GM19328 (cell line): ENCODE results near the gene CELSR1.

ENCODE experiments used
- ATAC-seq: cut with Tn5 transposase; IDR thresholded peaks from one replicate; pipeline ENCODE4 v1.9.1; 2021; ENCODE audit warnings: mild to moderate bottlenecking, moderate library complexity; ENCODE audit not compliant: unreplicated experiment

Gene CELSR1, protein sequence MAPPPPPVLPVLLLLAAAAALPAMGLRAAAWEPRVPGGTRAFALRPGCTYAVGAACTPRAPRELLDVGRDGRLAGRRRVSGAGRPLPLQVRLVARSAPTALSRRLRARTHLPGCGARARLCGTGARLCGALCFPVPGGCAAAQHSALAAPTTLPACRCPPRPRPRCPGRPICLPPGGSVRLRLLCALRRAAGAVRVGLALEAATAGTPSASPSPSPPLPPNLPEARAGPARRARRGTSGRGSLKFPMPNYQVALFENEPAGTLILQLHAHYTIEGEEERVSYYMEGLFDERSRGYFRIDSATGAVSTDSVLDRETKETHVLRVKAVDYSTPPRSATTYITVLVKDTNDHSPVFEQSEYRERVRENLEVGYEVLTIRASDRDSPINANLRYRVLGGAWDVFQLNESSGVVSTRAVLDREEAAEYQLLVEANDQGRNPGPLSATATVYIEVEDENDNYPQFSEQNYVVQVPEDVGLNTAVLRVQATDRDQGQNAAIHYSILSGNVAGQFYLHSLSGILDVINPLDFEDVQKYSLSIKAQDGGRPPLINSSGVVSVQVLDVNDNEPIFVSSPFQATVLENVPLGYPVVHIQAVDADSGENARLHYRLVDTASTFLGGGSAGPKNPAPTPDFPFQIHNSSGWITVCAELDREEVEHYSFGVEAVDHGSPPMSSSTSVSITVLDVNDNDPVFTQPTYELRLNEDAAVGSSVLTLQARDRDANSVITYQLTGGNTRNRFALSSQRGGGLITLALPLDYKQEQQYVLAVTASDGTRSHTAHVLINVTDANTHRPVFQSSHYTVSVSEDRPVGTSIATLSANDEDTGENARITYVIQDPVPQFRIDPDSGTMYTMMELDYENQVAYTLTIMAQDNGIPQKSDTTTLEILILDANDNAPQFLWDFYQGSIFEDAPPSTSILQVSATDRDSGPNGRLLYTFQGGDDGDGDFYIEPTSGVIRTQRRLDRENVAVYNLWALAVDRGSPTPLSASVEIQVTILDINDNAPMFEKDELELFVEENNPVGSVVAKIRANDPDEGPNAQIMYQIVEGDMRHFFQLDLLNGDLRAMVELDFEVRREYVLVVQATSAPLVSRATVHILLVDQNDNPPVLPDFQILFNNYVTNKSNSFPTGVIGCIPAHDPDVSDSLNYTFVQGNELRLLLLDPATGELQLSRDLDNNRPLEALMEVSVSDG (N-terminal part only)

GRCh38 chr22:46537225-46537945, at the start of gene CELSR1:
Gene CELSR1, minus strand, starts transcription at chr22:46537620. Its CDS starts 450 bp downstream, at chr22:46537170.
- ATAC-seq: no peak

GRCh38 chr22:46587061-46587460, 49.6 kb upstream of the CELSR1 start:
- ATAC-seq: no peak

DNA sequence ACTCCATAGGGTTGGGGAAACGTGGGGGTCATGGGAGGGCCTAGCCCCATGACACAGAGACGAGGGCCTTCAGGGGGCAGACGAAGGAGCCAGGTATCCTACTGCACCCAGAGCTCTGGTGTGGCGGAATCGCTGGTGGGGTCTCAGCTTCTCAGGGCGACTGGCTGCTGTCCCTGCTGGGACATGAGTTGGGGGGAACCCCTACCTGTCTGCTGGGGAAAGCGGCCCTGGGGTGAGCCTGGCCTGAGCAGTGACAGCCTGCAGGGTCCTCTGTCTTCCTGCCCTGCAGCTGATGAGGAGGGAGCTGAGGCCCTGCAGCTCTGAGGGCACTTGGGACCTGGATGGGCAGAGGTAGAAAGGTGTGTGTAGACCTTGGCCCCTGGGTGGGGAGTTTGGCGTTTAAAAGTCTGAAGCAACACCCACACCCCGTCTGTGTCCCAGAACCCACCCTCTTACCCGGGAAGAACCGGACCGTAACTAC, 49.2 kb upstream of the CELSR1 start:
- no peak for ATAC-seq

DNA sequence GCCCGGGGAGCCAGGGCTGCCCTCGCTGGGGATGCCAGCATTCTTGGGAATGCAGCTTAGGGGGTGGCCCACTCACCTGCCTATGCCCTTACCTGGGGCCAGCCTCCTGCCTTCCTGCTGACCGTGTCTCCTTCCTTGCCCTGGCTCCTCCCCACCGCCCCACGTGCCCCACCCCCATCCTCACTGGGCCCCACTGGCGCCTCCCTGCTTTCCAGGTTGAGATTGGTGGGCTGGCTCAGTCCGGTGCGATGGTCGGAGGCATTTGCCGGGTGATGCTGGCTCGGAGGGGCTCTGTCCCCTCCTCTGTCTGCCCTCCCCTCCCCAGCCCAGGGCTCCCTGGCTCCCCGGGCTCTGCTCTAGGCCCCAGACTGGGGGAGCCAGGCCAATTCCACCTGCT, 48.7 kb upstream of the CELSR1 start:
- no peak for ATAC-seq

DNA sequence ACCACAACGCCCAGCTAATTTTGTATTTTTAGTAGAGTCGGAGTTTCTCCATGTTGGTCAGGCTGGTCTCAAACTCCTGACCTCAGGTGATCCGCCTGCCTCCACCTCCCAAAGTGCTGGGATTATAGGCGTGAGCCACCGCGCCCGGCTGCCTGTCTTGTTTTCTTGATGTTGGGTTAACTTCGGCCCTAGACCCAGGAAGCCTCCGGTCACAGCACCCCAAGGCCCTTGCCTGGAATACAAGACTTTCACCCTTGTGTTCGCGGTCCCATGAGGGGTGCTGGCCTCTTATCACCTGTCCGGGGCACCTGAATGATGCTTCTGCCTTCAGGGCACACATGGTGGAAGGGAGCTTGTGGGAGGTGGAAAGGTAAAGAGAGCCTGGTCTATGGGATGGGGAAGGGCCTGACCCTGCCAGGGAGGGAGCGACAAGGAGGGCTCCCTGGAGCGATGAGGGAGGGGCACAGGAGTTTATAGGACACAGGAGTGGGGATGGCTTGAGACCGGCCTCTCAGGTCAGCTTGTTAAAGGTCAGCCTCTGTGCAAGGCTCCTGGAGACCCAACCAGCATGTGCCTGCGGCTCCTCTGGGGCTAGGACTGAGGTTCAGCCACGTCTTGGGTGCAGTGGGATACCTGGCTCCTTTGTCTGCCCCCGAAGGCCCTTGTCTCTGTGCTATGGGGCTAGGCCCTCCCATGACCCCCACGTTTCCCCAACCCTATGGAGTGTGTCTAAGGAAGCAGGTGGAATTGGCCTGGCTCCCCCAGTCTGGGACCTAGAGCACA, 48.1 kb upstream of the CELSR1 start:
- ATAC-seq: no peak

GRCh38 chr22:46584081-46584921, 46.9 kb upstream of the CELSR1 start:
- no peak for ATAC-seq

DNA sequence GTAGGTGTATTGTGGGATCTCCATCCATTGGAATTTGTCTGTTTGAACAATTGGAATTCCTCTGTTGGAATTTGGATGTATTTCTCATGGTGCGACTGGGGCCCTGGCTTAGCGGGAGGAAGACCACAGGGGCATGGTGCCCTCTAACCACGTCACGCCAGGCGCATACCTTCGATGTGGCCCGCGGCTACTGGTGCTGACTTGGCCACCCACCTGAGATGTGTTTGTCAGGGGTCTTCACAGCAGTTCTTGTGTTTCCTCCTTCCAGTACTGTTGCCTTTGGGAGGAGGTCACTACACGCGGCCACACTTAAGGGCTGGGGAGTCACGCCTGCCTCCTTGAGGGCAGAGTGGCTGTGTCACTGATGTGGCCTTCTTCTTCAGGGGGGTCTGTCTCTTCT, 46.2 kb upstream of the CELSR1 start:
- ATAC-seq: no peak

DNA sequence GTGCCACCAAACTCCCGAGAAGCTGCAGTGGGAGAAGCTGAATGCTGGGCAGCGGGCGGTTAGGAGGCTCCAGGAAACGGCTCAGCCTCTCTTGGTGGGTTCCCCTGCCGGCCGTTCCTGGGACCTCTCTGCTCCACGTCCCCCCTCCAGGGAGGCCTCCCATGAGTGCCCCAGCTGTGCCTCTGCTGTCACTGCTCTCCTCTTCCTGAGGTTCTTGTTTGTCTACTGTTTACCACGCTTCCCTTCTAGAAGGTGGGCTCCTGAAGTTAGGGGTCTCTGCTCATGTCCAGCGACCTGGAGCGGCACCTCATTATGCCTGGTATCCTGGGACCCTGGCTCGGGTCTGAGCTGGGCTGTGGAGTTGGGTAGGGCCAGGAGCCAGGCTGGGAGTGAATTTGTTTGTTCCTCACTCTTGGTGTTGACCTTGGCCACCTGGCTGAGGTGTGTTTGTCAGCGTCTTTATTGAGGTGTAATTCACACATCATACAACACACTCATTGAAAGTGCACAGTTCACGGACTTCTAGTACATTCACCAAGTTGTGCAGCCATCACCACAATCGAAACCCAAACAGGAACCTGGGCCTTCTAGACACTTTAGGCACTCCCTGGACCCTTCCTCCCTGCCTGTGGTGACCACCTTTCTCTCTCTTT, 45.0 kb upstream of the CELSR1 start:
- no peak for ATAC-seq

DNA sequence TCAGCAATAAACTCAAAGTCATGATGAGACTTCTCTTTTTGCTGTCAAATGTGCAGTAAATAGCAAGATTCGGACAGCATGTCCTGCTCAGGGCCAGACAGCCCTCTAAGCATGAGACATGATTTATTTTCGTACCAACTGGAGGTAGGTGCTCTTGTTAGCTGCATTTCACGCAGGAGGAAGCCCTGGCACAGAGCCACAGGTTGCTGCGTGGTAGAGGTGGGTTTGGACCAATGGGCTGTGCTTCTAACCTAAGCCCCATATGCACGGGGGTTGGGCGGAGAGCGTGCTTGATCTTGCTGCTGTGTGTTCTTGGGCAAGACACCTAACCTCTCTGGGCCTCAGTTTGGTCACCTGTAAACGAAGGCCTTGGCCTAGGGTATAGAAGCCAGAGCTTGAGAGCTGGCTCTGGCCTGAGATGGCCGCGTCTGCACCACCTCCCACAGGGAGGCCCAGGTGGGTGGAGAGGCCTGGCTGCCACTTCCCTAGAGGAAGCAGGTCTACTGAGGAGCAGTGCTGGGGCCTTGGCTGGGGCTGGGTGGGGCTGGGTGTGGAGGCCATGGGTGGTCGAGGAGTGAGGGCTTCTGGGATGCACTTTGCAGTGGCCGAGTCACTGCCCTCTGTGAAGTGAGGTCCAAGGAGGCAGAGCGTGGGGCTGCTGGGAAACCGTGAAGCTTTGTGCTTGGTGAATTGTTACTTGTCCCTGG, 44.3 kb upstream of the CELSR1 start:
- ATAC-seq: no peak

- no peak for ATAC-seq
Measured at GRCh38 chr22:46580940-46581537, 43.6 kb upstream of the CELSR1 start.

- ATAC-seq: no peak
Measured at GRCh38 chr22:46579751-46580449, 42.5 kb upstream of the CELSR1 start.

- ATAC-seq: no peak
Measured at GRCh38 chr22:46578824-46579561, 41.6 kb upstream of the CELSR1 start.

DNA sequence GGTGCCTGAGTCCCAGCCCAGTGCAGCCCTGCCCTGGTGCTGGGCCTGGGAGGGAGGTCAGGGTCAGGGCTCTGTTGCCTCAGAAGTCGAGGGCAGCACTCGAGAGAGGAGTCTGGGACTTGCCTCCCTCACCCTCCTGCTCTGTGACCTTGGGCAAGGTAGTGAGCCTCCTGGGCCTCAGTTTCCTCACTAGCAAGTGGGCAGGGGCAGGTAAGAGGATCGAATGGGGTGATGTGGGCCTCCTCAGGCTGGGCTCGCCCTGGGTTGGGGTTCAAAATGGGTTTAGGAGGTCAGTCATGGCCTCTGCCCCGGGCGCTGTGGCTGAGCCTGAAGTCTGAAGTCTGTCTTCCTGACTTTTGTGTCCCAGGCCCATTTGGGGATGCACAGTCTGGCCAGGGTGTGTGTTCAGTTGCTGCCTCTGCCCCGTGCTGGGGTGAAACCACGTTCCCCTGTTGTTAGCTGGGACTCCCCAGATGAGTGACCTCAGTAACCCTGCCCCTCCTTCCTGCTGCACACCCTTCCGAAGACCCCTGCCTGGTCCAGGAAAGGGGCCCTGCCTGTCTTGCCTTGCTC, 40.9 kb upstream of the CELSR1 start:
- no peak for ATAC-seq

DNA sequence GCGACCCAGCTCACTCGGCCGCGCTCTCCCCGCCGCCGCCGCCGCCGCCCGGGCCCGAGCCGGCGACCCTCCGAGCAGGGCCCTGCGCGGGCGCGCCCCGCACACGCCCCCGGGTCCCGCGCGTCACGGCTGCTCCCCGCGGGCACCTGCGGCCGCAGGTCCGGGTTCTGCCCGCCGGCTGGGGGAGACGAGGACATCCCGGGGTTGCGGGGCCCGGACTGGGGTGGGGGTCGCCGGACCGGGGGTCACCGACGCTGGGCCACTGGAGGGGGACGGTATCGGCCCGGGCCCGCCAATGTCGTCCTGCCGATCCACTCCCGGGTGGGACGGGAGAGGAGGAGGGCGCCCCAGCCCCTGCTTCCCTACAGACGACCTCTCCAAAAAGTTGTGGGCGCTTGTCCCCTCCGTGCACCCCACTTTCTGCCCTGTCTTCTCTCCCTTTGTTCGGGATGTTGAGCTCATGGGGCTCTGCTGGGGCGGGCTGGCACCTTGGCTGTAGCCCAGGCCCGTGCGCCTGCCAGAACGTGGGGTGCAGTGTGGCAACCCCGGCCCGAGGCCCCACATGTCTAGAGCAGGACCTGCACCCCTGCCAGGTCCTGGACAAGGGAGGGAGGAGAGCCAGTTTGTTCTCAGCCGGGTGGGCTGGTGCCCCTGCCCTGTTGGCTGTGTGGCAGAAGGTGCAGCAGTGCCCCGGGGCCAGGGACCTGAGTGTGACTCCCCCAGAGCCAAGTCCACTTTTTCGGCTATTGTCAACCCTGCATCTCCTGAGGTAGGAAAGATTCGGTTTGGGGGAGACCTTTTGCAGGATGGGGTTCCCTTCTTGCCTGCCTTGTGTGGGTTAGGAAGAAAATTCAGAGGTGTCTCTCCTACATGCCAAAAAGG, 40.2 kb upstream of the CELSR1 start:
- peak; percentile 4 for ATAC-seq
